ENCODE data around the gene ADGRB2.

ADGRB2 gene

GRCh38 chr1:31748365-31748764, 15.8 kb downstream of the ADGRB2 start:
- DNase-seq = no peak

GRCh38 chr1:31747304-31747703, 16.8 kb downstream of the ADGRB2 start:
- DNase-seq = no peak

GRCh38 chr1:31746687-31747086, 17.5 kb downstream of the ADGRB2 start:
- DNase-seq = no peak

DNA sequence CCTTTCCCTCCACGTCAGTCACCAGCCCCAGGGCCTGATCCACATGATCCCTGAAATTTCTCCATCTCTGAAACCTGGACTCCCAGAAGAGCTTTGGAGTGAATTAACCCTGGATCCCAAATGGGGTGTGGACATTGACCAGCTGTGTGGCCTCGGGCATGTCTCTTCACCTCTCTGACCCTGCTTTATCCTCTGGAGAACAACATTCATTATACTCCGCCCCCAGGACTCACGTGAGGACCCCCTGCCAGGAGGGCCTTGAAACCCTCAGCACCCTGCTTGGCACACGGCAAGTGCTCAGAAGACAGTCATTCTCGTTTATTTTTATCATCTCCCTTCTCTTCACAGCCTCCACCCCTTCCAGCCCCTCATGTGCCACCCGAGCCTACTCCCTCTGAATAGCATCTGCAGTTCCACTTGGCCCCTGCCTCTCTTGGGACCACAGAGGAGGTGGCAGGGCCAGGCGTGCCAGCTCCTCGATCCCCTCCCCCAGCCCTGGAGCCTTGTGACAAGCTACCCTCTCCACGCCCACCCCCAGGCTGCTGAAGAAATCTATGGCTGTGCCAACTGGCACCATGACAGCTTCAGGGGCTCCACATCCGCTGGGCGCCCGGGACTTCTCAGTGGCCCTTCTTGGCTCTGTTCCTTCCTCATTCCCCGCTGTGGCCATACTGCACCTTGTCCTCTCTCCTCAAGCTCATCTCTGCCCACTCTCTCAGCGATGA, 18.0 kb downstream of the ADGRB2 start:
- no peak for DNase-seq

GRCh38 chr1:31745096-31745945, 18.8 kb downstream of the ADGRB2 start:
- DNase-seq = peak; percentile 31

DNA sequence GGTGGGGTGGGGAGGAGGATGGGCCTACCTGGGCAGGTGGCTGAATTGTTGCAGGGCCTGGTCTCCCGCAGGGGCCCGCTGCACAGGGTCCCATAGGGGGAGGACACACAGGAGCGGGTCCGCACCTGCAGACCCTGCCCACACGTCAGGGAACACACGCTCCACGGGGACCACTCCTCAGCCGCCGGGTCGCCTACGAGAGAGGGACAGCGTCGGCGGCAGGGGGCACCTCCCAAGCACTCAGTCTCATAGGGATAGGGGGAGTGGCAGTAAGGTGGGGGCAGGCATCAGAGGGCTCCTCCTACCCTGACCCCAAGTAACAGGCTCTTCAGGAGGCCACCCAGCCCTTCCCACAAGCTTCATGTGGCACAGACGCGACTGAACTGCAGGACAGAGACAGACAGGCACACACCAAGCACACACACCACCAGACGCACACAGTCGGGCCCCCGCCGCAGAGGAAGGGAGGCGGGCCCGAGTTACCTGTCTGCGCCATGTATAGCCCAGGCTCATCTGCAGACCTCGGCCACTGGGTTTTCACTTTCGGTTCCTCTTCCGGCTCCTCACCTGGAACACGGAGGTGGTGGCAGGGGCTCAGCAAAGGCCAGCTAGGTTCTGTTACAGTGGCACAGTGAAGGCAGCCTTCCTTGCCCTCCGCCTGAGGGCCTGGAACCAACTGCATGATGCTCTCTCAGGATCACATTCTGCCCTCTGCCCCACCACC, 19.8 kb downstream of the ADGRB2 start:
- no peak for DNase-seq

DNA sequence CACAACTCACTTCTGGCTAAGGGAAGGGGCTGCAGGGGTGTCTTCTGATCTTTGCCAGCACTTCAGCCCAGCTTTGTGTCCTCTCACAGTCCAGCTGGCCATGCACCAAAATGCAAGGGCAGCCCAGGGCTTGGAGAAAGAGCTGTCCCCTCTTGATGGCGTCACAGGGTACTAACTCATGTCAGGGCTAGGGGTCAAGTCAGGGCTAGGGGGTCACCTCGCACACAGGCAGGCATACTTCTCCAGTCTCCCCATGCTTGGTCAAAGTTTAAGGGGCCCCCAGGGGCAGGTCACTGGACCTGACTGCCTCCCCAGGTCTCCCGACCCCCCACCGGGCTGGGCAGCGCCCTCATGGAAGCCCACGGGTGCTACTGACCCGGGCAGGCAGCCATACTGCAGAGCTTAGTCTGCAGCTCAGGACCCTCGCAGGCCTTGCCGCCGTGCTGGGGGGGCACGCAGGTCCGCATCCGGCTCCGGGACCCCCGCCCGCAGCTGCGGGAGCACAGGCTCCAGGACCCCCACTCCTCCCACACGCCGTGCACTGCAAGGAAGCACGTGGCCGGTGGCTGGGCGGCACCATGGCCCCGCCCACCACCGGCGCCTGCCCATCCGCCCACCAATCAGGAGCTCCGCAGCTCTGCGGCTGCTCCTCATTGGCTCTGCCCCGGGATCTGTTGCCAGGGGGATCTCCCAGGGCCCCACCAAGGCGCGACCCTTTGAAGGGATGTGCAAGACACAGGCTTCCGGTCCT, 21.5 kb downstream of the ADGRB2 start:
- DNase-seq = no peak

- no peak for DNase-seq
These were observed 24.8 kb downstream of the ADGRB2 start for GRCh38 chr1:31739346-31739745.

DNA sequence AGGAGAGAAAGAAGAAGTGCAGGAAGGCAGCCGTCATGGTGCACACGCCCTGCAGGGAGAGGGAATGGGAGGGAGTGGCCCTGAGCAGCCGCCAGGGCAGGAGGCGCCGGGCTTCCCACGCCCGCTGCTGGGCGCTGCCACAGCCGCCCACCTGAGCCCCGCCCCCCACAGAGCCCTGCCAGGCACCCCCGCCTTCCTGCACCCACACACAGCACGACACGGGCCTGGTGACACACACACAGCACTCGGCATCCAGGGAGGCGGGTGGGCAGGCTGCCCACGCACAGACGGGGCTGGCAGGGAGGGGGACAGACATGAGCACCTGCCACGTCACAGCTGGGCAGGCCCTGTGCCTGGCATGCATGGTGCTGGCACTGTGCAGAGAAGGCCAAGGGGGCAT, 27.5 kb downstream of the ADGRB2 start:
- DNase-seq = no peak

DNA sequence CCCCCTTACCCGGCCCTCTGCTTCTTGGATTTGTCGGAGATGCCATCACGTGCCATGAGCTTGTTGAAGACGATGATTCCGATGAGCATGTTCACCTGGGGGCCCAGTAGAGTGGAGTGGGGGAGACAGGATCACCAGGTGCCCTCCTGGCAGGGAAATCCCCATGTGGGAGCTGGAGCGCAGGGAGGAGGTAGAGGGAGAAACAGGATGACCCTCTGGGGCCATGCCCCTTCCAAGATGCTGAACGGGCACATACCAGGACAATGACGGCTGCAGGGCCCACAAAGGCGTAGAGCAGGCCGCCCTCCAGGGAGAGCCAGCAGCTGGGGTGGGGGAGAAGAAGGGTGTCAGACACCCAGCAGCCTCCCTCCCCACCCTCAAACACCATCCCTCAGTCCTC, 28.6 kb downstream of the ADGRB2 start:
- DNase-seq = no peak

- no peak for DNase-seq
These were observed 29.5 kb downstream of the ADGRB2 start for GRCh38 chr1:31734582-31735107.

DNA sequence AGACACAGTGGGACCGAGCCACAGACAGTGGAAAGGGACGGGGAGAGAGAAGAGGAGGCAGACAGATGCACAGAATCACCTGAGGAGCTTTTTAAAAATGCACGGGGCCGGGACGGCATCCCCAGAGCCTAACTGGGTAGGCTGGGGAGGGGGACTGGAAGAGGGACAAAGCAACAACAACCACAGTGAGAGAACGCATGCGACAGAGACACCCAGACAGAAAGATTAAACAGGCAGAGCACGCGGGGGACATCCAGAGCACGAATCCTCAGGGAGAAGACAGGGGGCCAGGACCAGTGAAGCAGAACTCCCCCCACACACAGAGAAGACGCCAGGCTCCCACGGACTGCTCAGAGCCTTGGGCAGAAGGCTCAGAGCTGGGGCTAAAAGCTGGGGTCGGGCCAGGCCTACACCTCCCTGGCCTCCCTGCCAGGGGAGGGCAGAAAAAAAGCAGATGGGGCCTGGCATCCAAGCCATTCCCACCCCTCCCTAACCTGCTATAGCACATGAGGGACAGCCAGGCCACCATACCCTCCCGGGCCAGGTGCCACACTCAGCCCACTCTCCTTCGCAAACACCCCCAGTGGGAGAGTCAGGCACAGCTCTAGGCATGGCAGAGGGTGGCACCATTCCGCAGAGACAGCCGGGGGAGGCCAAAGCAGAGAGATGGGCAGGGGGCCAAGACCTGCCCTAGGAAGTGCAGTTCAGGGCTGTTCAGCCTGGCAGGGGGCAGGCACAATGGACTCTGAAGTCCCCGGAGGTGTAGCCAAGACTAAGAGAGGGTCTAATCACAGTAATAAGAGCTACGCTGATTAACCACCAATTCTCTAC, 30.5 kb downstream of the ADGRB2 start:
- no peak for DNase-seq

DNA sequence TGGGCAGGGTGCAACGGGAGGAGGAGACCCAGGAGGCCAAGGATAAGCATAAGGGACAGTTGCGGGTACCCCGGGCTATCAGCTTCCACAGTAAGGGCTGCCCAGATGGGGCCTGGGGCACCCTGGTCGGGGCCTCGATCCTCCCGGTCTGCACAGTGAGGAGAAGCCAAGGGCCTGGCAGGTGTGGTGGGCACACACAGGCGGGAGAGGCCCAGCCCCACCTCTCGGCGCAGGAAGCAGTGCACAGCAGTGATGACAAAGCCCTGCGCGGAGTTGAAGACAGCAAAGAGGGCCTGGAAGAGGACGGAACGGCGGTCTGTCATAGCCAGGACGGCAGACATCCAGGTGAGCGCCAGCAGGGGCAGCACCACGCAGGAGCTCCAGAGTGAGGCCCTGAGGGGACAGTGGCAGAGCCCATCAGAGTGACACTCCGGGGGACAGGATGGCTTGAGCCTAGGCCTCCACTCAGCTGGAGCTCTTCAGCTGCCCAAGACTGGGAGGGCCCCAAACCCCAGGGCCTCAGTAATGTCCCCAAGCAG, 31.3 kb downstream of the ADGRB2 start:
- DNase-seq = no peak

- DNase-seq = no peak
These were observed 31.8 kb downstream of the ADGRB2 start for GRCh38 chr1:31732343-31732742.

GRCh38 chr1:31731049-31731565, 33.0 kb downstream of the ADGRB2 start:
- DNase-seq = no peak

- DNase-seq = no peak
These were observed 33.6 kb downstream of the ADGRB2 start for GRCh38 chr1:31730336-31731048.

DNA sequence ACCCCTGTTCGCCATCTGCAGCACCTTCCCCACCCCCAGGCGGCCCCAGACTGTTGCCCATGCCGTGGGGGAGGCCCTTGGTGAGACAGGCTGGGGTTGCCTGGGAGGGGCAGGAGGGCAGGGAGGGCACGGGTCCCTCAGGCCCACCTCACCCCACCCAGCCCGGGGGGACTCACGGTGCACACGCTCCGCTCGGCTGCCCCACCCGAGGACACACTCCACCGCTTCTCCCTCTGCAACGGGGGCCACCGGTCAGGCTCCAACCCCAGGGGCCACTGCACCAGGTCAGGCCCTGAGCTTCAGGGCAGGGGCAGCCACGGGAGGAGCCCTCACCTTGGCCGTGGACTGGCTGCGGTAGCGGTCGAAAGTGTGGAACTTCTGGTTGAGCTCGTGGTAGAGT, 36.3 kb downstream of the ADGRB2 start:
- no peak for DNase-seq

DNA sequence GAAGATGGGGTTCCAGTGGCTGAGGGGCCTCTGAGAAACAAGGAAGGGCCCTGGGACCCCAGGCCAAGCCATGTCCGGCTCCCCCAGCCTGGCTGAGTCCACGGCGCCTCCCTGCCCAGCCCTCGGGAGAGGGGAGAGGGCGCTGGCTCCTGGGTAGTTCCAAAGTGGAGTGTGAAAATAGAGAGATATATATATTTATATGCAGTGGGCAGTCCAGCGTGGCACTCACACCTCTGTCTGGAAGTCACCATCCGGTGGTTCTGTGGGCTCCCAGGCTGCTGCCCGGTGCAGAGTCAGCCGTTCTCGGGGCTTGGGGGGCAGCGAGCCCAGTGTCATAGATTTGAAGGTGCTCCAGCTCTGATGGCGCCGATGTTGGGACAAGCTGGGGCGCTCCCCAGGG, 36.9 kb downstream of the ADGRB2 start:
- DNase-seq = no peak

GRCh38 chr1:31726715-31727114, 37.4 kb downstream of the ADGRB2 start:
- DNase-seq = no peak

- no peak for DNase-seq
These were observed 38.2 kb downstream of the ADGRB2 start for GRCh38 chr1:31725777-31726535.

All from amniotic stem cell (primary cell).